Type B pancreatic cell (in vitro differentiated cells): Measurements from ENCODE around the gene MRPS18B. TPM values are rescaled to one million over a fixed set of nuclear protein-coding genes. Genes with fewer than 3 reads are reported as not detected.

Source experiments
- DNase-seq: peaks from one replicate; pipeline ENCODE4 v3.0.0; 2021; ENCODE audit warnings: mixed read lengths; ENCODE audit not compliant: unreplicated experiment; ENCODE audit errors: extremely low spot score
- H3K27ac Mint-ChIP-seq: 2 replicates; pipeline ENCODE4 v1.8.0; 2021; ENCODE audit warnings: mild to moderate bottlenecking, mixed read lengths
- H3K27me3 Mint-ChIP-seq: 2 replicates; pipeline ENCODE4 v1.8.0; 2021; ENCODE audit warnings: mixed read lengths
- H3K36me3 Mint-ChIP-seq: 2 replicates; pipeline ENCODE4 v1.8.0; 2021; ENCODE audit warnings: mixed read lengths
- H3K4me1 Mint-ChIP-seq: one replicate; pipeline ENCODE4 v1.8.0; 2021; ENCODE audit warnings: mixed read lengths; ENCODE audit not compliant: unreplicated experiment
- H3K4me3 Mint-ChIP-seq: 2 replicates; pipeline ENCODE4 v1.8.0; 2021; ENCODE audit warnings: mild to moderate bottlenecking, mixed read lengths
- H3K9me3 Mint-ChIP-seq: 2 replicates; pipeline ENCODE4 v1.8.0; 2021; ENCODE audit warnings: mixed read lengths
- CTCF ChIP-seq: fragments of 200-600 bp; sonication (generic); conservative IDR thresholded peaks from 2 replicates; pipeline ENCODE4 v1.5.0; 2021; ENCODE audit warnings: antibody characterized with exemption, mild to moderate bottlenecking
- total RNA-seq: library from RNA; stranded (reverse); gene quantifications from 2 replicates; pipeline ENCODE4 v1.2.1, GENCODE V29; 2021; ENCODE audit warnings: low replicate concordance

MRPS18B gene
- total RNA-seq, 1 donor from 2014 or later = 45.3 TPM

- peaks cover 29% of the 10 kb centered on the region for H3K4me1 Mint-ChIP-seq
Measured at GRCh38 chr6:30571762-30572082, 45.9 kb upstream of the MRPS18B start.

GRCh38 chr6:30572148-30572547, 45.5 kb upstream of the MRPS18B start:
- Mint-ChIP-seq H3K27ac (peak overlapping the region; percentile 98), H3K36me3 (peaks cover 8% of the 10 kb centered on the region), H3K9me3 (no peaks in the 10 kb centered on the region), H3K27me3 (peaks cover 4% of the 10 kb centered on the region), H3K4me1 (peaks cover 29% of the 10 kb centered on the region), H3K4me3 (peak overlapping the region; percentile 97)
- DNase-seq = no peak
- TF ChIP-seq CTCF = no peak

More at GRCh38 chr6:30571762-30572082, 45.9 kb upstream of the MRPS18B start:
- peaks cover 4% of the 10 kb centered on the region for H3K36me3 Mint-ChIP-seq
- no peak for TF ChIP-seq CTCF
- no peak for DNase-seq
- H3K4me3 Mint-ChIP-seq = peak overlapping the region; percentile 97
- H3K27me3 Mint-ChIP-seq = peaks cover 4% of the 10 kb centered on the region
- peak overlapping the region; percentile 98 for H3K27ac Mint-ChIP-seq
- no peaks in the 10 kb centered on the region for H3K9me3 Mint-ChIP-seq

GRCh38 chr6:30573113-30573512, 44.5 kb upstream of the MRPS18B start:
- no peak for TF ChIP-seq CTCF
- Mint-ChIP-seq H3K4me3 (peak overlapping the region; percentile 97), H3K27me3 (peaks cover 4% of the 10 kb centered on the region), H3K36me3 (peaks cover 12% of the 10 kb centered on the region), H3K27ac (peak overlapping the region; percentile 98), H3K9me3 (no peaks in the 10 kb centered on the region), H3K4me1 (peaks cover 29% of the 10 kb centered on the region)
- DNase-seq = no peak

GRCh38 chr6:30578051-30578450, 39.6 kb upstream of the MRPS18B start:
- no peak for TF ChIP-seq CTCF
- Mint-ChIP-seq H3K4me3 (no peak overlapping the region), H3K4me1 (peaks cover 8% of the 10 kb centered on the region), H3K36me3 (peaks cover 26% of the 10 kb centered on the region), H3K27me3 (no peaks in the 10 kb centered on the region), H3K27ac (no peak overlapping the region), H3K9me3 (no peaks in the 10 kb centered on the region)
- DNase-seq = no peak

GRCh38 chr6:30583921-30584320, 33.7 kb upstream of the MRPS18B start:
- Mint-ChIP-seq H3K36me3 (peaks cover 32% of the 10 kb centered on the region), H3K9me3 (no peaks in the 10 kb centered on the region), H3K4me1 (no peaks in the 10 kb centered on the region), H3K27me3 (no peaks in the 10 kb centered on the region), H3K27ac (no peak overlapping the region), H3K4me3 (no peak overlapping the region)
- TF ChIP-seq CTCF = no peak
- DNase-seq = no peak

- Mint-ChIP-seq H3K36me3 (peaks cover 44% of the 10 kb centered on the region), H3K9me3 (no peaks in the 10 kb centered on the region), H3K27ac (peak overlapping the region; percentile 93), H3K4me3 (no peak overlapping the region), H3K4me1 (peaks cover 14% of the 10 kb centered on the region), H3K27me3 (no peaks in the 10 kb centered on the region)
- no peak for DNase-seq
- TF ChIP-seq CTCF = no peak
Measured at GRCh38 chr6:30589754-30590358, 27.8 kb upstream of the MRPS18B start.
